Mesothelial cell of epicardium (in vitro differentiated cells): ENCODE measurements around the gene LEMD1. TPM values are rescaled to one million over a fixed set of nuclear protein-coding genes. Genes with fewer than 3 reads are reported as not detected.
A peak's percentile ranks its signal among the peaks of the same experiment; 100 is the strongest.

Source experiments
- DNase-seq, 2 experiments: peaks; one replicate each; pipeline ENCODE4 v3.0.0; 2021; ENCODE audit warnings: low spot score in 2 of 2; ENCODE audit not compliant: unreplicated experiment in 2 of 2
- H3K27ac Mint-ChIP-seq: 2 replicates; pipeline ENCODE4 v1.8.0; 2021; ENCODE audit warnings: mixed read lengths
- H3K27me3 Mint-ChIP-seq: 2 replicates; pipeline ENCODE4 v1.8.0; 2021; ENCODE audit warnings: low read depth, mixed read lengths
- H3K36me3 Mint-ChIP-seq: 2 replicates; pipeline ENCODE4 v1.8.0; 2021; ENCODE audit warnings: mixed read lengths
- H3K4me1 Mint-ChIP-seq: 2 replicates; pipeline ENCODE4 v1.8.0; 2021; ENCODE audit warnings: mixed read lengths
- H3K4me3 Mint-ChIP-seq: 2 replicates; pipeline ENCODE4 v1.8.0; 2021; ENCODE audit warnings: mild to moderate bottlenecking, moderate library complexity, mixed read lengths
- H3K9me3 Mint-ChIP-seq: 2 replicates; pipeline ENCODE4 v1.8.0; 2021; ENCODE audit warnings: mixed read lengths
- CTCF ChIP-seq: fragments of 200-600 bp; sonication (generic); IDR thresholded peaks from one replicate; pipeline ENCODE4 v1.5.0; 2021; ENCODE audit warnings: antibody characterized with exemption; ENCODE audit not compliant: unreplicated experiment
- microRNA-seq: library from miRNA; unstranded; fragments of <30 nt; microRNA quantifications from one replicate; pipeline ENCODE4 v1.2.0, GENCODE V29; 2021; ENCODE audit warnings: inconsistent platforms, mixed read lengths
- total RNA-seq: library from RNA; stranded (reverse); gene quantifications from 3 replicates; pipeline ENCODE4 v1.2.1, GENCODE V29; 2021

Gene LEMD1
- total RNA-seq, 1 donor from 2014 or later, result 1.3 TPM

- Mint-ChIP-seq H3K4me1 (peaks cover 3% of the 10 kb centered on the region), H3K4me3 (no peak overlapping the region), H3K27me3 (no peaks in the 10 kb centered on the region), H3K27ac (no peak overlapping the region), H3K36me3 (no peaks in the 10 kb centered on the region), H3K9me3 (no peaks in the 10 kb centered on the region)
- TF ChIP-seq CTCF, result no peak
- no peak for DNase-seq
These were observed 89.7 kb downstream of the LEMD1 start for GRCh38 chr1:205332015-205332791.

Small RNA genes within 50 kb of the gene (microRNA-seq; reads per million reads assigned to microRNA genes)
- gene MIR135B, result 1,117 reads per million, percentile 81 among the genes with 10 or more reads in this experiment

Other genes starting within 250 kb of the LEMD1 start
- gene DSTYK, start 210.4 kb downstream of the LEMD1 start, total RNA-seq, result 18.3 to 19.5 TPM (median 18.3 TPM) in 3 replicates
- gene TMCC2, start 194.1 kb downstream of the LEMD1 start, total RNA-seq, result 6.1 to 6.8 TPM (median 6.5 TPM) in 3 replicates
- gene NUAK2, start 100.3 kb downstream of the LEMD1 start, total RNA-seq, result 5.7 to 6.2 TPM (median 5.8 TPM) in 3 replicates
- 0.51 to 1.2 TPM (median 0.79 TPM) in 3 replicates for gene KLHDC8A, start 65.1 kb downstream of the LEMD1 start, total RNA-seq
- 0.66 to 0.74 TPM (median 0.72 TPM) in 3 replicates for gene BLACAT1, start 34.0 kb upstream of the LEMD1 start, total RNA-seq
- gene CDK18, start 82.6 kb upstream of the LEMD1 start, total RNA-seq, result 28.7 to 33.2 TPM (median 31.1 TPM) in 3 replicates
- 32.2 to 36.8 TPM (median 34.8 TPM) in 3 replicates for gene ELK4, start 210.0 kb upstream of the LEMD1 start, total RNA-seq